Measurements from ENCODE around the gene CTIF. TPM values are rescaled to one million over a fixed set of nuclear protein-coding genes. Genes with fewer than 3 reads are reported as not detected.

Gene CTIF
- total RNA-seq, 5 donors from 2014 or later (not counting 1 experiment from before 2014, with no cell fraction given) = 3.2 to 6.7 (median 4.7) TPM

- Mint-ChIP-seq H3K4me3 (no peak overlapping the region), H3K4me1 (no peaks in the 10 kb centered on the region), H3K9me3 (no peaks in the 10 kb centered on the region), H3K27me3 (no peaks in the 10 kb centered on the region), H3K36me3 (no peaks in the 10 kb centered on the region), H3K27ac (no peak overlapping the region)
- no CpG with 5 or more reads among the region's 4 CpGs for WGBS (ENCODE audit: insufficient coverage)
- Histone ChIP-seq H3K9me3 (no peaks in the 10 kb centered on the region), H3K27ac (ENCODE audit: low read length) (no peak overlapping the region), H3K27me3 (replicated peaks in 1 of 2; ENCODE audit: control insufficient read depth in 2 of 2, extremely low read depth in 1 of 2, insufficient read depth in 2 of 2, low read length in 1 of 2) (peaks cover 0 to 12% of the 10 kb centered on the region in 2 experiments), H3K4me1 (ENCODE audit: control insufficient read depth in 1 of 2, extremely low read depth in 1 of 2, insufficient read depth in 2 of 2, low read length in 2 of 2) (no peaks in the 10 kb centered on the region), H3K36me3 (ENCODE audit: control insufficient read depth in 2 of 2, extremely low read depth in 1 of 2, insufficient read depth in 1 of 2, low read length in 1 of 2) (no peaks in the 10 kb centered on the region), H3K4me3 (ENCODE audit: control insufficient read depth in 1 of 2, extremely low read depth in 1 of 2, low read length in 1 of 2) (no peak overlapping the region)
- ATAC-seq (replicated peaks in 1 of 4) (no peak), DNase-seq (no peak)
- CTCF ChIA-PET = no interaction called here
- POLR2A ChIA-PET = no interaction called here
Observed at GRCh38 chr18:48743886-48744285, 205.1 kb downstream of the CTIF start.

DNA sequence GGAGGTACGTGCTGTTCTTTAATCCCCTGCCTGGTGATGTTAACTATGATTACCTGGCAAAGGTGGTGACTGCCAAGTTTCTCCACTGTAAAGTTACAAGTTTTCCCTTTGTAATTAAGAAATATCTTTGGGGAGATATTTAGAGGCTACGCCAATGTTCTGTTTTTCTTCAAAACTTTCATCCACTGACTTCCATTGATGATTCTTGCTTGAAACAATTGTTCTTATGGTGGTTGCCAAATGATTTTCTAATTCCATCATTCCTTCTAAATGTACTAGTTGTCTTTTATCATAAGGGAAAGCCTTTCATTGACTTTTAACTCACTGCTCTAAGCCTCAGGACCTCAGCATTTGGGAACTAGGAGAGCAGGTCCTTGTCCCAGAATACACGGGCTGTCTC lies 206.5 kb downstream of the CTIF start:
- whole genome bisulfite sequencing (ENCODE audit: insufficient coverage) = no CpG with 5 or more reads among the region's 3 CpGs
- Histone ChIP-seq H3K4me1 (ENCODE audit: control insufficient read depth in 1 of 2, extremely low read depth in 1 of 2, insufficient read depth in 2 of 2, low read length in 2 of 2) (no peaks in the 10 kb centered on the region), H3K36me3 (ENCODE audit: control insufficient read depth in 2 of 2, extremely low read depth in 1 of 2, insufficient read depth in 1 of 2, low read length in 1 of 2) (no peaks in the 10 kb centered on the region), H3K4me3 (ENCODE audit: control insufficient read depth in 1 of 2, extremely low read depth in 1 of 2, low read length in 1 of 2) (no peak overlapping the region), H3K27me3 (replicated peaks in 1 of 2; ENCODE audit: control insufficient read depth in 2 of 2, extremely low read depth in 1 of 2, insufficient read depth in 2 of 2, low read length in 1 of 2) (peaks cover 0 to 16% of the 10 kb centered on the region in 2 experiments), H3K27ac (ENCODE audit: low read length) (no peak overlapping the region), H3K9me3 (no peaks in the 10 kb centered on the region)
- no peaks in the 10 kb centered on the region for H3K4me1 Mint-ChIP-seq
- DNase-seq (no peak), ATAC-seq (replicated peaks in 1 of 4) (no peak)
- POLR2A ChIA-PET = no interaction called here
- H3K4me3 Mint-ChIP-seq = no peak overlapping the region
- no peaks in the 10 kb centered on the region for H3K9me3 Mint-ChIP-seq
- CTCF ChIA-PET = no interaction called here
- H3K36me3 Mint-ChIP-seq = no peaks in the 10 kb centered on the region
- H3K27me3 Mint-ChIP-seq = no peaks in the 10 kb centered on the region
- H3K27ac Mint-ChIP-seq = no peak overlapping the region

GRCh38 chr18:48749768-48750167 lies 210.9 kb downstream of the CTIF start:
- Mint-ChIP-seq H3K4me1 (no peaks in the 10 kb centered on the region), H3K4me3 (no peak overlapping the region), H3K9me3 (no peaks in the 10 kb centered on the region), H3K36me3 (no peaks in the 10 kb centered on the region), H3K27me3 (no peaks in the 10 kb centered on the region), H3K27ac (no peak overlapping the region)
- no peaks in the 10 kb centered on the region for H3K36me3 ChIP-seq (ENCODE audit: control insufficient read depth in 2 of 2, extremely low read depth in 1 of 2, insufficient read depth in 1 of 2, low read length in 1 of 2)
- ChIA-PET CTCF (no interaction called here), POLR2A (no interaction called here)
- 94% methylated on average over 12 of the region's 13 CpGs for WGBS (ENCODE audit: insufficient coverage)
- H3K9me3 ChIP-seq = no peaks in the 10 kb centered on the region
- no peaks in the 10 kb centered on the region for H3K4me1 ChIP-seq (ENCODE audit: control insufficient read depth in 1 of 2, extremely low read depth in 1 of 2, insufficient read depth in 2 of 2, low read length in 2 of 2)
- ATAC-seq (replicated peaks in 1 of 4) (no peak), DNase-seq (no peak)
- no peak overlapping the region for H3K27ac ChIP-seq (ENCODE audit: low read length)
- H3K4me3 ChIP-seq (ENCODE audit: control insufficient read depth in 1 of 2, extremely low read depth in 1 of 2, low read length in 1 of 2) = no peak overlapping the region
- H3K27me3 ChIP-seq (replicated peaks in 1 of 2; ENCODE audit: control insufficient read depth in 2 of 2, extremely low read depth in 1 of 2, insufficient read depth in 2 of 2, low read length in 1 of 2) = peaks cover 0 to 20% of the 10 kb centered on the region in 2 experiments

GRCh38 chr18:48750485-48751175 lies 211.8 kb downstream of the CTIF start:
- WGBS (ENCODE audit: insufficient coverage) = 58% methylated on average over 10 of the region's 11 CpGs
- POLR2A ChIA-PET = no interaction called here

DNA sequence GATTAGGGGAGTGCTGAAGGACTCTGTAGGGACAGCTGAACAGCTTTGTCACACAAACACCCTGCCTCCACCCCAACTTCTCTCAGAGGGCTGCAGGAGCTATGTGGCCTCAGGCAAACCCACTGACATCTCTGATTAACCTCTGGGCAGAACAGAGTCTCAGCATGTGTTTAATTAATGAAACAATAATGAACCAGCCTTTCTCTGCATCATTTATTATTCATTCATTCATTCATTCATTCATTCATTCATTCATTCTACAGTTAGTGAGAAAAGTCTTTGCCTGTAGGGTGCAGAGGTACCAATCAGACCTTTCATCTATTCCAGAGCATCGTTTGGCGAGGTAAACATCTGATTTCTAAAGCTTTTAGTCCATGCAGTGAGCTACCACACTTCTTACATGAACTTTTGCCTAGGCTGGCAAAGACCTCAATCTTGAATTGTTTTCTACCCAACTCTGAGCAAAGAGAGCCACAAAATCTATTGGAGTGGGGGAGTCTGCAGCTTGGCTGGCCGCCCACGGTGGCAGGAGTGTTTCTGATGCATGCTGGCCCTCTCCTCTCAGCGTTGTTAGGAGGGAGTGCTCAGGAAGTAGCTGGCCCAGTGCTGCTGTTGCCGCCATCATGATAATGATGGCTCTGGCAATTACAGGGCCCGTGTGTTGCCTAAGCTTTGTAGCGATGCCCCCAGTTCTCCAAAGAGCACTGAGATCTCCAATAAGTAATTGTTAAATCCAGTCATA lies 213.1 kb downstream of the CTIF start:
- 93% methylated on average over 7 of the region's 8 CpGs for WGBS (ENCODE audit: insufficient coverage)
- Mint-ChIP-seq H3K9me3 (no peaks in the 10 kb centered on the region), H3K36me3 (no peaks in the 10 kb centered on the region), H3K4me1 (no peaks in the 10 kb centered on the region), H3K27ac (no peak overlapping the region), H3K4me3 (no peak overlapping the region), H3K27me3 (no peaks in the 10 kb centered on the region)
- Histone ChIP-seq H3K9me3 (no peaks in the 10 kb centered on the region), H3K27me3 (replicated peaks in 1 of 2; ENCODE audit: control insufficient read depth in 2 of 2, extremely low read depth in 1 of 2, insufficient read depth in 2 of 2, low read length in 1 of 2) (peaks cover 0 to 15% of the 10 kb centered on the region in 2 experiments), H3K4me1 (ENCODE audit: control insufficient read depth in 1 of 2, extremely low read depth in 1 of 2, insufficient read depth in 2 of 2, low read length in 2 of 2) (no peaks in the 10 kb centered on the region), H3K4me3 (ENCODE audit: control insufficient read depth in 1 of 2, extremely low read depth in 1 of 2, low read length in 1 of 2) (no peak overlapping the region), H3K36me3 (ENCODE audit: control insufficient read depth in 2 of 2, extremely low read depth in 1 of 2, insufficient read depth in 1 of 2, low read length in 1 of 2) (no peaks in the 10 kb centered on the region), H3K27ac (ENCODE audit: low read length) (no peak overlapping the region)
- ATAC-seq (replicated peaks in 1 of 4) (no peak), DNase-seq (no peak)
- CTCF ChIA-PET = interaction anchor here in 1 of 2 donors (0.6 kb wide), 1 partner anchor 30 kb away, joined by 6 read pairs; no protein-coding TSS in a partner anchor
- POLR2A ChIA-PET = no interaction called here

More at GRCh38 chr18:48750485-48751175, 211.8 kb downstream of the CTIF start:
- H3K4me1 Mint-ChIP-seq = no peaks in the 10 kb centered on the region
- CTCF ChIA-PET = no interaction called here
- Histone ChIP-seq H3K27me3 (replicated peaks in 1 of 2; ENCODE audit: control insufficient read depth in 2 of 2, extremely low read depth in 1 of 2, insufficient read depth in 2 of 2, low read length in 1 of 2) (peaks cover 0 to 20% of the 10 kb centered on the region in 2 experiments), H3K4me3 (ENCODE audit: control insufficient read depth in 1 of 2, extremely low read depth in 1 of 2, low read length in 1 of 2) (no peak overlapping the region), H3K9me3 (no peaks in the 10 kb centered on the region), H3K36me3 (ENCODE audit: control insufficient read depth in 2 of 2, extremely low read depth in 1 of 2, insufficient read depth in 1 of 2, low read length in 1 of 2) (no peaks in the 10 kb centered on the region), H3K27ac (ENCODE audit: low read length) (no peak overlapping the region), H3K4me1 (ENCODE audit: control insufficient read depth in 1 of 2, extremely low read depth in 1 of 2, insufficient read depth in 2 of 2, low read length in 2 of 2) (no peaks in the 10 kb centered on the region)
- DNase-seq (no peak), ATAC-seq (replicated peaks in 1 of 4) (no peak)
- H3K27me3 Mint-ChIP-seq = no peaks in the 10 kb centered on the region
- H3K4me3 Mint-ChIP-seq = no peak overlapping the region
- no peaks in the 10 kb centered on the region for H3K36me3 Mint-ChIP-seq
- H3K27ac Mint-ChIP-seq = no peak overlapping the region
- no peaks in the 10 kb centered on the region for H3K9me3 Mint-ChIP-seq

DNA sequence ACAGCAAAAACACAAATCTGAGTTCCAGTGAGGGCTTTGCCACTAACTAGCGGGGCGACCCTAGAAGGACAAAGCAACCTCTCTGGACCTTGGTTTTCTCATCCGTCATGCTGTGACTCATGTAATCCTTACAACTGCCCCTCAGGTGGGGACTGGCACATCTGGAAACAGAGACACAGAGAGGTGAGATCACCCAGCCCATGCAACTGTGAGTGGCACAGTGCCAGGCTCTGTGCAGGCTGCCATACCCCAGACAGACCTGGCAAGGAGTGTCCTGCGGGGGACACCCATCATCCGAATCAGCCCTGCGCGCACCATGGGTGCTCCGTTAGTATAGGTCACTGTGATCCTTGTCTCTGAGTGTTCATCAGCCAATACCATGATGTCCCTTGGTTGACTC lies 213.6 kb downstream of the CTIF start:
- H3K27ac ChIP-seq (ENCODE audit: low read length) = no peak overlapping the region
- CTCF ChIA-PET = no interaction called here
- no peaks in the 10 kb centered on the region for H3K9me3 Mint-ChIP-seq
- H3K36me3 Mint-ChIP-seq = no peaks in the 10 kb centered on the region
- ATAC-seq (replicated peaks in 1 of 4) = no peak
- H3K4me1 Mint-ChIP-seq = no peaks in the 10 kb centered on the region
- no peak overlapping the region for H3K4me3 Mint-ChIP-seq
- no peak overlapping the region for H3K4me3 ChIP-seq (ENCODE audit: control insufficient read depth in 1 of 2, extremely low read depth in 1 of 2, low read length in 1 of 2)
- no peaks in the 10 kb centered on the region for H3K27me3 Mint-ChIP-seq
- no peak for DNase-seq
- H3K36me3 ChIP-seq (ENCODE audit: control insufficient read depth in 2 of 2, extremely low read depth in 1 of 2, insufficient read depth in 1 of 2, low read length in 1 of 2) = no peaks in the 10 kb centered on the region
- H3K27ac Mint-ChIP-seq = no peak overlapping the region
- no peaks in the 10 kb centered on the region for H3K4me1 ChIP-seq (ENCODE audit: control insufficient read depth in 1 of 2, extremely low read depth in 1 of 2, insufficient read depth in 2 of 2, low read length in 2 of 2)
- 91% methylated on average over 8 of the region's 8 CpGs for WGBS (ENCODE audit: insufficient coverage)
- peaks cover 0 to 13% of the 10 kb centered on the region in 2 experiments for H3K27me3 ChIP-seq (replicated peaks in 1 of 2; ENCODE audit: control insufficient read depth in 2 of 2, extremely low read depth in 1 of 2, insufficient read depth in 2 of 2, low read length in 1 of 2)
- POLR2A ChIA-PET = no interaction called here
- H3K9me3 ChIP-seq = no peaks in the 10 kb centered on the region

Measured in T-cell (primary cell).